GM21381 (cell line): ENCODE data around the gene SIK3.
A peak's percentile ranks its signal among the peaks of the same experiment; 100 is the strongest.

Experiments used
- ATAC-seq: cut with Tn5 transposase; IDR thresholded peaks from one replicate; pipeline ENCODE4 v1.9.1; 2021; ENCODE audit warnings: mild to moderate bottlenecking, moderate library complexity; ENCODE audit not compliant: unreplicated experiment

SIK3 gene

DNA sequence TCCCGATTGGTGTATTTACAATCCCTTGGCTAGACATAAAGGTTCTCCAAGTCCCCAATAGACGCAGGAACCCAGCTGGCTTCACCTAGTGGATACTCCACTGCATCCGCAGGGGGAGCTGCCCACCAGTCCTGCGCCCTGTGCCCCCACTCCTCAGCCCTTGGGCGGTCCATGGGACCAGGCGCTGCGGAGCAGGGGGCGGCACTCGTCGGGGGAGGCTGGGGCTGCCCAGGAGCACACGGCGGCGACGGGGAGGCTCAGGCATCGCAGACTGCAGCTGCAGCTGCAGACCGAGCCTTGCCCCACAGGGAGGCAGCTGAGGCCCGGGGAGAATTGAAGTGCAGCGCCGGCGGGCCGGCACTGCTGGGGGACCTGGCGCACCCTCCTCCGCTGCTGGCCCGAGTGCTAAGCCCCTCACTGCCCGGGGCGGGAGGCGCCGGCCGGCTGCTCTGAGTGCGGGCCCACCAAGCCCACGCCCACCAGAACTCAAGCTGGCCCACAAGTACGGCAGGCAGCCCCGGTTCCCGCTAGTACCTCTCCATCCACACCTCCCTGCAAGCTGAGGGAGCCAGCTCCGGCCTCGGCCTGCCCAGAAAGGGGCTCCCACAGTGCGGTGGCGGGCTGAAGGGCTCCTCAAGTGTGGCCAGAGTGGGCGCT, 12.2 kb upstream of the SIK3 start:
- ATAC-seq, result no peak

DNA sequence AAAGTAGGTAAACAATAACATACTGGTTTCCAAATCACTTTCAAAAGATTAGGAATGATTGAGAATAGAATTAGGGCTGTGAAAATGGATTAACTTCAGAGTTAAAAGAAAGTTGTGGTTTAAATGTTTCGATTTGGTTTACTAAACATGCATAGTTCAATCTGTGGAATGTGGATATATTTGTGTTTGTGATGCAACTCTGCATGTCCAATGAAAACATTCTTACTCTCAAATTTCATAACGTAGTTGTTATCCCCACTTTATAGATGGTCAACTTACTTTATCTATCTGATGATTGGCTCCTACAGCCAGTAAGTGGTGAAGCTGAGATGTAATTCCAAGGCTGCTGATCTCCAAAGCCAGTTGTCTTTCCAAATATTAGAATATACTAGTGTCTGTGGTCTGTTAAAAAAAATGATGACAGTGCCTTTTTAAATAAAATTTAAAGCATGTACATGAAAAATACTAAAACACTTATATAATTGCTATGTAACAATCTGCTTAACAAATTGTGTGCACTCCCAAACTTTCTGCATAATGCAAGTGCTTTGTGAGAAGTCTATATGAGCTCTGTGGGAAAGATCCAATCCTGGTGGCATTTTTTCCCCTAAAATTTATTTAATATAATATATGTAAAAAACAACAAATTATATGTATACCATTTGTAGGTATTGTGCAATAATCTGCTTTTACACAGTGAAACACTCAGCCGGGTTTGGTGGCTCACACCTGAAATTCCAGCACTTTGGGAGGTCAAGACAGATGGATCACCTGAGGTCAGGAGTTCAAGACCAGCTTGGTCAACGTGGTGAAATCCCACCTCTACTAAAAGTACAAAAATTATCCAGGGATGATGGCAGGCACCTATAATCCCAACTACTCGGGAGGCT, 9.7 kb upstream of the SIK3 start:
- ATAC-seq, result no peak

DNA sequence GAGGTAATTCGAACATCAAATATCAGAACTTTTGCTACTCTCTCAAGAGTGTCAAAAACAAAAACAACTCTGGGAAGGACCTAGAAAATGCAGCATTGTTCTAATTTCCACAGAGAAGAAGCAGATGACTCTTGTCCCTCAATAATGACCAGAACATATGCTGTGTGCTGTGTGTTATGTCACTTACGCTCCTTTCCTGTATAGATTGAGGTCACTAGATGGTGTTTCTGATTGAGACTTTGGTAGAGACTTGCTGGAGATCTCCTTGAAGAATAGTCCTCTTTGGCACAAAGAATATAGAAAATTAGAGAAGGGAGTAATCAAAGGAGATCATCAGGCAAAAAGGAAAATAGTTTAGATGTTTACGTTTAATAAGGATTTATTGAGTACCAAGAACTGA, 2.3 kb upstream of the SIK3 start:
- ATAC-seq, result no peak

DNA sequence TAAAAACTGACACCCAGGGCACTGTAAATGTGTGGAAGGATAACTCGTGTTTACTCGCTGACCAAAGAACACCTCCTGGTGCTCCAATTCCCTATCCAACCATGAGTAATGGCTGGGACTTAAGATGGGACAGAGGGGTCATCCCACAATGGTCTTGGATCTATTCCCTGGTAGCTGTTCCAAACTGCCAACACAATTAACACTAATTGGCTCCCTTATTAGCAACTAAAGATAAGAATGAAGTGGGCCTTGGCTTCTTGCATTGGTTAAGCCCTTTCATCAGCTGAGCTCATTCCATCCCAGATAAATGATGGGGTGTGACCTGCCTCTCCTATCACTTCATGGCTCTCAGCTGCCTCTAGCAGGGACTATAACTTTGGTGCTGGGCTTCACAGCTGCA, 1.5 kb upstream of the SIK3 start:
- ATAC-seq, result no peak

DNA sequence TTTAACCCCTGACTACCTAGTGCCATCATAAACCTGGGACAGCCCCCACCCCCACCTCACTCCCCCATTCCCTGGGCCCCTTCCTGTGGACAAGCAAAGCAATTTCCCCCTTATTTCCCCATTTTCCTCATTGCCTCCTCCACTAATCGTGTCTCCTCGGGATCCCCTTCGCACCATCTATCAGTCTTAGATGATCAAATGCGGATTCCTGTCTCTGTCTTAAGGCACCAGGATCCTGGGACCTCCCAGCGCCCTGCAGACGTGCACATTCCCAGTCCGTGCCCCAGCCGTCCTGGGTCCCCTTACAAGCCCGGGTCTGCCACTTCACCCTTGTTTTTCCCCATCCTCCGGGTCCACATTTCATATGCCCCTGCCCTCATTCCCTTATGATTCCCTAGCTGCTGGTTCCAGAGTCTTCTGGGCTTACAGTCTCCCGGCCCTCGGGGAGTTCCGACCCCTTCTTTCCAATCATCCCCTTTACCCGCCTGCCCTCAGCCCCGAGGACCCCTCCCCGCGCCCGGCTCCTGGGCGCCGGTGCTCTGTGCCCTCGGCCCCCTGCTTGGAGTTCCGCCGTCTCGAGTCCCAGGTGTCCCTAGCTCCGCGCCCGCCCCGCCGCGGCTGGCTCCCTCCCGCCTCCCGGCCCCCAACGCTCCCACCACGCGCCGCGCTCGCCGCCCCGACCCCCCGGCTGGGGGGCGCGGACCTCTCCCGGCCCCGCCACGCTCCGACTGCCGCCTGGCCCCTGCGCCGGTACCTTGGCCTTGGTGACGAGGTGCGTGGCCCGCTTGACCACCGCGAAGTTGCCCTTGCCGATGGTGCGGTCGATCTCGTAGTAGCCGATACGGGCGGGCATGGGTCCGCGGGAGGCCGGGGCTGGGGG, 599 bp downstream of the SIK3 start:
- peak; percentile 20 for ATAC-seq

DNA sequence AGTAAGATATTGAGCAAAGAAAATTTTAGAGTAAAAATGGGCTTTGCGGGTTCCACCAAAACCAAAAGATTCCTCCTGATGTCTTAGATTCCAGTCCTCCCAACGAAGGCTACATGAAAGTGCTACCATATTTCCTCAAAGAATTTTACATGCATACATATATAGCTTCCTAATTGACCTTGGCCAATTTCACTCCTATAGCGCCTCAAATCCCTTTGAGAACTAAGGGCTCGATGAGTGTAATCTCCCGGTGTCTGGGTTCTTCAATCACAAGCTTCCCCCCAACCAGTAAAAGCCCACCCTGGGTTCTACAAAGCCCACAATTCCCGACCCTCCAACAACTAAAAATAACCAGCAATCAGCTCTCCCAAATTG, 1.2 kb downstream of the SIK3 start:
- ATAC-seq, result no peak

DNA sequence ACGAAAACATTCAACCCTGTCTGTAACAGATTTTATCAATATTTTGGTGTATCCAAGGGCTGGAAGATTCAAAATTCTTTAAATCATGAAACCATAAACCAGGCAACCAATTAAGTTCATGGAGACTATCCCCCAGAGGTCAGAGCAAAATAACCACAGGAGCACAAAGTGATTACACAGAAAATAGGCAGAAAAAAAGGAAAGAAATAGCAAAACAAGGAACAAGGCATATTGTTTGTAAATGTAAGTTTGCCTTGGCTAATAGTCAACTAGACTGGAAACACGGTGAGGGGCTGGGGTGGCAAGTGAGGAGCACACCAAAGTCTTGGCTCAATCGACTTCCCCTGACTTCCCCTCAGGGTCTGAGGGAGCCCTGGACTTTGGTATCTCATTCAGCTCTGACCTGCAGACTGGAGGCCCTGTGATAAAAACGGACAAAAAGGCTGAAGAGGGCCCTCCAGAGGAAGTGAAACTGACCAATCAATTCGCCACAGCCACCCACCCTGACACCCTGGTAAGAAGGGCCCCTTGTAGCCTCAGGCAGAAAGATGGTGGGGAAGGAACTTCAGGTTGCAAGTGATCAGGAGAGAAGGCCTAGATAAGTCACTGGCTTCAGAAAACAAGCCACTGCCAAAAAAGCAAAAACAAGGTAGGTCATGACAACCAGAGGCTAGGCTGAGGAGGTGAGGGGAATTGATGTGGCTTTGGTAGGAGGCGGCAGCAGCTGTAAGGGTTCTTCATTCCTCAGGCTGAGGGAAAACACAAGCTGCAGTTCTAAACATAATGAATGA, 1.8 kb downstream of the SIK3 start:
- peak; percentile 42 for ATAC-seq

DNA sequence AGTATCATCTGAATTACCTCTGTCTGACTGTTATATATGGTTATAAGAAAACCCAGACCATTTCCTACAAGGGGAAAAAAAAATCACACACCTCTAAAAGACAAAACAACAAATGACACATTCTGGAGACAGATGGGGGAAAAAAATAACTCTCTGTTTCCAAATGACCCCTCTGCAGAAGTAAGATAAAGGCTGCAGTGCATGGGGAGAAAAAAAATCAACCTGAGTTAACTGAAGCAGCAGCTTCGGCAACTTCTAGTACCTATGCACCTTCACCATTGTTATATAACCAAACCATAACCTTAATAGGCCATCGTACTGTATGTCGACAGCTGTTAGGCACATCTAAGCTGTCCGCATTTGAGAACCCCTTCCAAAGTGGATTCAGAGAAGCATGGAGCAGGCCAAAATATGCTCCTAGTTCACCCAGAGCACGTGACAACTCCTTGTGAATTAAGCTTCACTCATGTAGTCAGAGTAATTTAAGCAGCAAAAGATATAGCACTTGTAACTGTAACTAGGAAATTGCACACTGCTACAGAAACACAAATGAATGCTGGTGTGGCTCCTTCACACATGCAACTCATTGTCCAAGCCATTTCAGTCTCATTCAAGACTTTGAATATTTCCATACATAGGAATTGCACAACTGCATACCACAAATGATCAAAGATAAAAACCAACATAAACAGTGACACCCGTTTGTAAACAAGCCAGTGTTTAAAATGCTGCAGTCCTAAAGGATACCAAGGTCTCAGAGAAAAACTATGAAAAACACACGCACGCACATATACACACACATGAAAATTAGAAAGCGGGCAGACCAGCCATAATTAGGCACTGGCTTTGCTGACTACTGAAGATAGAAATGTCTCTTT, 2.7 kb downstream of the SIK3 start:
- ATAC-seq, result no peak

DNA sequence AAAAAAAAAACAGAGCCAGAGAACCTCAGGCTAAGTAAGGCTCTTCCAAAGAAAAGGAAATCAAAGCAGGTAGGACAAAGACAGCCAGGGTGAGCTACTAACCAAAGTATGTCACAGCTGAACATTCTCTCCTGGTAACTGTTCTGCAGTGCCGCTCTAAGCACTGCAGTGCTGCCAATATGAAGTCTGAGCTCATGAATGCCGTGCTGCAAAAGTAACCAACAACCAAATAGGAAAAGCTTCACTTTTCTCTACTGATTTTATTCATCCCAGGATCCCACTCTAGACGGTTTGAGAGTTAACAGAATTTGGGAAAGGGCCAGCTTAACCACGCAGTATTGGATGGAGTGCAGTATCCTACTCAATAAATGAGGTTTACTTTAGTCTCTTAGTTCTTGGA, 3.5 kb downstream of the SIK3 start:
- ATAC-seq, result no peak

DNA sequence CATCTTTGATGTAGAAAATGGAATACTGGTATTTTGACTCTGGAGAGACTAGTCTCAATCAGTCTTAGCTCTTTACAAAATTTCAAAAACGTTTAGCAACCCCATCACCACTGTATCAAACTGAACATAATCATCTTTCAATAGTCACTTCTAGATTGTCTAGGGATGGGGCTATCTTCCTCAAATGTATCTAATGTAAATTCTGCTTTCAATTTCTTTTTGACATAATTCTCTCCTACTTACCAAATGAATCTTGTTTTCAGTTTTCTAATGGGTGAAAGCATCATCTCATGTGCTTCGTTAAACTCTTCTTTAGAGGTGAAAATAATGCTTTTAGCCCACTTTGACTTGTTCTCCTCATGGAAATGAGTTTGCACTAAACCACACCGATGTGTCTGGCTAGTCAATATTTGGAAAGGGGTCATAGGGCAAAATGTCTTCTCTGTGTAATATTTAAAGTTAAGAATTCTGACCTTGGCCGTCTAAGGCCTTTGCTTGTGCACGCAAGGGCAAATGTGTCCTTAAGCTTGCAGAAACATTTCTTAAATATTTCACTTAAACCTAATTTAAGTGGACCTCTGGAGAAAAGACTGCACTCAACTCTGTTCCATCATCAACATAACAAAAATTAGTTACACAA, 5.2 kb downstream of the SIK3 start:
- ATAC-seq, result peak; percentile 37

DNA sequence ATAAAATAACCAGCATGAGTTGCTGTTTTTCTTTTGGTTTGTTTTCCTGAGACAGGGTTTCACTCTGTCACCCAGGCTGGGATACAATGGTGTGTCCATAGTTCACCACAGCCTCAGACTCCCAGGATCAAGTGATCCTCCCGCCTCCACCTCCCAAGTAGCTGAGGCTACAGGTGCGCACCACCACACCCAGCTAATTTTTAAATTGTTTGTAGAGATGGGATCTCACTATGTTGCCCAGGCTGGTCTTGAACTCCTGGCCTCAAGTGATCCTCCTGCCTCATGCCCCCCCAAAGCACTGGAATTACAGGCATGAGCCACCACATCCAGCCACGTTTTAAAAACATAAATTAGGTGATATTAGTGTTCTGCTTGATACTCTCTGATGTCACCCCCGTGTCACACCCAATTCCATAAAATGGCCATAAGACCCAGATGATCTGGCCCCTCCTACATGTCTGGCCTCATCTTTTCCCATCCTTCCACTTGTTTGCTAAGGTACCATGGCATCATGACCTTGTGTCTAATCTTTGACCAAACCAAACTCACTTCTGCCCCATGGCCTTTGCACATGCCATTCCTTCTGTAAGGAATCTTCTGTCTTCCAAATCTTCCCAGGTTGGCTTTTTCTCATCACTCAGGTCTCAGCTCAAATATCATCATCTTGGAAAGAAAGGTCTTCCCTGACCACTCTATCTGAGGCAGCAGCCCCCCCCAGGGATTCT, 6.3 kb downstream of the SIK3 start:
- ATAC-seq, result no peak

DNA sequence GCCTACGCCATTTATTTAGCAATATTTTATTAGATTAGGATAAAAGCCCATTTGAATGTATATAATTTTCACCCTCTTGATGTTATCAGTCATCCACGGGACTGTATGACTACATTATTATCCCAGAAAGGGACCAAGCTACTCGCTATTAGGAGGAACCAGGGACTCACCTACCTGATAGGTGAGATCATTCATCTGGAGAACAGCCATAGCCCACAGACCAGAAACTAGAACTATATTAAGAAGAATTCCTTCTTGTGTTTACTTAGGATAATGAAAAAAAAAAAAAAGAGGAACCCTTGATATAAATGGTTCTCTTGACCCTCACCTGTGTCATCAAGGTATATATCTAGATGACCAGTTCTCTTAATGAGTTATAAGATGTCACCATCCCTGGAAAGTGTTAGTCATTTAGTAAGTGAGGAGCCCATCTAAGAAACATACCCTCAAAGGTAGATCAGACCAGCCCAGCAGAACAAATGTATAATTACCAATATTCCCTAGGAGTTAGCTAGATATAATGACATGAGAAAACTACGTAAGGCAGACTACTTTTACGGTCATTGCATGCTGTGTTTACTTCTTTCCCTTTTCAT, 8.0 kb downstream of the SIK3 start:
- ATAC-seq, result no peak

DNA sequence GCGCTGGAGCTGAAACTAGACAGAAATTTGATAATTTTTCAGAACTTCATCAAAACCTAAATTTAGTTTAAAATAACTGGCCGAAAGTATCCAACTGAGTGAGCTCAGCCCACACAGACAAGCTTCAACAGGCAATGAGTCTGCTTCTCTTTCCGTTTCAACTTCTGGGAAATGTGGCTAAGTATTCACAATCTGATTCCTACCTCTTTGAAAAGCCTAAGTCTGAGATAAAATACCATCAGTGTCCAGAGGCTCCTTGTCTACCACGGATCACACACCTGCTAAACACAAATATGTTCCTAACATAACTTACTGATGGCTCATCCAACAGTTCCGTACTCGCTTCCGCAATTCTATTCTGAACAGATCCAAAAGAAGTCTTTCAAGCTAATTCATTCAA, 8.5 kb downstream of the SIK3 start:
- ATAC-seq, result no peak

DNA sequence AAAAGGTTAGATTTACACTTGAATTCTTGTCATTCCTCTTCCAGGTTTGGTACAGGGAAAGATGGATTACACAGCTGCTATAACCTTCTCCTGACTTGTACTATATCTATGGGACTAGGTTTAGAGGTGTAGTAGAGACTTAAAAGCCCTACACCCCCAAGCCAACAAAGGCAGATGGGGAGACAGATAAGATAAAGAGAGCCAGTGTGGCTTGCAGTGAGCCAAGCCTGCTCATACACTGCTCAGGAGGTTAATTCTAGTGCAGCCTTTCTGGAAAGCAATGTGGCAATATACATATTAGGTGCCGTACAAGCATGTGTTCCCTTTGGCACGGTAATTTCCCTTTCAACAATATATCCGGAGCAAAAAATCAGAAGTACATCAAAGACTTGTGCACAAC, 10.8 kb downstream of the SIK3 start:
- ATAC-seq, result no peak

DNA sequence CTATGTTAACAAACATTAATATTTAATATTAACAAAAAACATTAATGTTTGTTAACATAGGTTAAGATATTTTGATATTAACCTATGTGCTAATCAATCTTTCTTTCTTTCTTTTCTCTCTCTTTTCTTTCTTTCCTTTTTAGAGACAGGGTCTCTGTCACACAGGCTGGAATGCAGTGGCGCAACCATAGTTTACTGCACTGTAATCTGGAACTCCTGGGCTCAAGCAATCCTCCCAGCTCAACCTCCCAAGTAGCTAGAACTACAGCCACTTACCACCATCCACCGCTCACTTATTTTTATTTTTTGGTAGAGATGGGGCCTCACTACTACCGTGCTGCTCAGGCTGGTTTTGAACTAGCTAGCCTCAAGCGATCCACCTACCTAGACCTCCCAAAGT, 13.2 kb downstream of the SIK3 start:
- ATAC-seq, result no peak

DNA sequence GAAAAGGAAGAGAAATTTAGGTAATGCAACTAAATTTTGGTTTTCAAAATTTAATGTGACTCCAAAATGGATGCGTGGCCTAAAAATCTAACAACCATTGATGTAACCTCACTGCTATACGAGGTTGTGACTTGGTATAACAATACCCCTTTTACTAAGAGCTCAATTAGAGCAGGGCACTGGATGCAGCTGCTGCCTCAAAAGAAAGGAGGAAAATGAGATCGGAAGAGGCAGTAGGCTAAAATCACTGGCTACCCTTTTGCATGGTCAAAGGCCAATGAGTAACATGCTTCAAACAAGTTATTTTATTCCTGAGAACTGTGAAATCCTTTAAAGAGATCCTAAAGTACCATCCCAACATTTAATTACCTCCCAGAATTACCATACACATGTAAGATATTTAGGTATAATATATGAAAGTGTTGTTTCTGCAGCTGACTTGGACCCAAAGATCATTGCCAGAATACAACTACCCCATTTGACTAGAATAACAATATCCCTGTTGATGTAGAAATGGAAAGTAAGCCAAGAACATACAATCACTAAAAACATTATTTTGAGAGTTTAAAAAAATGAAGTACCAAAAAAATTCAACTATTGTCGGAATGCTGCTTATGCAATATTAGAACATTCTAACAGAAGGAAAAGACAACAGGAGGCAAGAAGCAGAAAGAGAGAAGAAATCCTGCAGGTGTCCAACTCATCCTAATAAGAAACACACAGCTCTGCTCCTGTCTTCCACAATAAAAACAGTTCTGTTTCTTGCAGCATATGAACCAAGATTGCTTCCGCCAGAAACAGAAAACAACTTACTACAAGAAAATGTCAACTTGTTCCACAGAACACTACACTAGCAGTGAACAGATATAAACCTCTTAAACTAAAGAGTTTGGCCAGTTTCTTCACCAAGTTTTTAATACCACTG, 15.0 kb downstream of the SIK3 start:
- no peak for ATAC-seq

DNA sequence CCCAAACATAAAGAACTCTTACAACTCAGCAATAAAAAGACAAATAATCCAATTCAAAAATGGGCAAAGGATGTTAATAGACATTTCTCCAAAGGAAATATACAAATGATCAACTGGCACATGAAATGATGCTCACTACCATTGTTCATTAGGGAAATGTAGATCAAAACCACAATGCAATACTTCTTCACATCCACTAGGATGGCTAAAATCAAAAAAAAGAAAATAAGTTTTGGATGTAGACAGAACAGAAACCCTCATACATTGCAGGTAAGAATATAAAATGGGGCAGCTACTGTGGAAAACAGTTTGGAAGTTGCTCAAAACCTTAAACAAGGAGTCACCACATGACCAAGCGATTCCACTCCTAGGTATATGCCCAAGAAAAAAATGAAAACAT, 16.3 kb downstream of the SIK3 start:
- no peak for ATAC-seq
